ENCODE measurements around the gene PANX2. TPM values are rescaled to one million over a fixed set of nuclear protein-coding genes. Genes with fewer than 3 reads are reported as not detected.

Gene PANX2
- total and polyA plus RNA-seq, 9 of the 15 experiments (the other 6 are each of a cell fraction or from before 2014, with no cell fraction given), result 0.01 to 3.9 (median 0.67) TPM; not detected in 1

DNA sequence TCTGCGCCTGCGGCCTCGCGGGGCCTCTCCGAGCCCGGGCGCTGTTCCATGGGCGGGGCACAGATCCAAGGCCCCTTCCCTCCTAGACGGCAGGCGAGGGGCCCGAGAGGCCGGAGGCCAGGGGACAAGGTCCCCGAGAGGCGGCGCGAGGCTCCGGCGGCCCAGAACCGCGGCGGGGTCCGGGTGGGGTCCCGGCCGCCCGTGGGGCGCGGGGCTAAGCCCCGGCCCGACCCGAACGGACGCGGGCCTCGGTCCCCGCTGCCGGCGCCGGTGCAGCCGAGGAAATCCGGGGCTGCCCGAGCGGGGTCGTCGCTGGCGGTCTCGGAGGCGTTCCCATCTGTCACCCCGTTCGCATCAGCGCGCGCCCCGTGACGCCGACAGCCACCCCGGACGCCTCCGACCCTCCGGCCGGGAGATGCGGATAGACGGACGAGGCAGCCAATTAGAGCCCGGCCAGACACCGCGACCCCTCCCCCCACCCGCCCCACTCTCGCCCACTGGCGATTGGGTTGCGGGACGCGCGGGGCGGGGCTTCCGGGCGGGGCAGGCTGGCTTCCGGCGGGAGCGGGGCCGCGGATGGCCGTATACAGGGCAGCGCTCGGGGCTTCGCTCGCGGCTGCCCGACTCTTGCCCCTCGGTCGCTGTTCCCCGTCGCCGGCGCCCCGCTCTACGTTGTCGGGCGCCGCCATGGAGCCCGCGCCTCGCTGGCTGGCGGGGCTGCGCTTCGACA is 30.1 kb downstream of the PANX2 start, which contains the start of gene SELENOO (continued):
- TF ChIP-seq YY1 (IDR thresholded peaks at IDR 0.05; ENCODE audit: borderline replicate concordance in 1 of 3, control insufficient read depth in 1 of 3, extremely low read depth in 1 of 3, insufficient read depth in 3 of 3, insufficient read length in 1 of 3, insufficient replicate concordance in 2 of 3, low read depth in 1 of 3, low read length in 2 of 3), result peak in 2 of 3 experiments; percentile 65 to 67
- TF ChIP-seq ZFX (CRISPR knock-in tag; IDR thresholded peaks at IDR 0.05), result peak; percentile 47
- no peak for TF ChIP-seq ETV6 (IDR thresholded peaks at IDR 0.05; ENCODE audit: borderline replicate concordance in 1 of 2, low read depth in 2 of 2, low read length in 1 of 2)
- TF ChIP-seq ETV6 (CRISPR knock-in tag; IDR thresholded peaks at IDR 0.05; ENCODE audit: borderline replicate concordance), result no peak
- TF ChIP-seq CXXC5 (CRISPR knock-in tag; IDR thresholded peaks at IDR 0.05), result peak; percentile 62
- TF ChIP-seq MBD2 (IDR thresholded peaks at IDR 0.05; ENCODE audit: borderline replicate concordance, low read depth), result peak; percentile 73; the same call in 1 of the 2 replicates
- no peak for TF ChIP-seq ATF1 (CRISPR knock-in tag; IDR thresholded peaks at IDR 0.05)
- peak; percentile 59 for TF ChIP-seq ATF1 (tag; IDR thresholded peaks at IDR 0.05)
- no peak for TF ChIP-seq ADNP (tag; IDR thresholded peaks at IDR 0.05)
- TF ChIP-seq TBP (optimal IDR thresholded peaks at IDR 0.05; ENCODE audit: low read depth, low read length), result peak; percentile 29
- TF ChIP-seq HDAC1 (IDR thresholded peaks at IDR 0.05), result no peak
- peak; percentile 69 for TF ChIP-seq NFYB (IDR thresholded peaks at IDR 0.05; ENCODE audit: extremely low read depth, insufficient read length)
- TF ChIP-seq HMBOX1 (IDR thresholded peaks at IDR 0.05), result no peak
- TF ChIP-seq RBFOX2 (IDR thresholded peaks at IDR 0.05; ENCODE audit: low read depth, low read length), result peak; percentile 57
- no peak for TF ChIP-seq NEUROD1 (IDR thresholded peaks at IDR 0.05; ENCODE audit: borderline replicate concordance, low read depth, low read length, partially characterized antibody)
- no peak for TF ChIP-seq NFATC3 (IDR thresholded peaks at IDR 0.05)
- no peak for TF ChIP-seq ZNF384 (IDR thresholded peaks at IDR 0.05; ENCODE audit: low read depth, low read length)
- TF ChIP-seq POLR2AphosphoS5 (IDR thresholded peaks at IDR 0.05; ENCODE audit: control insufficient read depth, insufficient read depth, low read depth, low read length), result 0 out of 2 replicates have a peak, but pooled peaks have one; percentile 34
- TF ChIP-seq EGR1 (conservative IDR thresholded peaks at IDR 0.05), result 0 out of 2 replicates have a peak, but pooled peaks have one; percentile 18
- 0 out of 4 replicates have a peak, but pooled peaks of 1 of the 2 experiments have one; percentile 39 for TF ChIP-seq KDM4B (IDR thresholded peaks at IDR 0.05; ENCODE audit: borderline replicate concordance in 2 of 2, low read depth in 1 of 2)
- TF ChIP-seq GABPA (tag; conservative IDR thresholded peaks at IDR 0.05; ENCODE audit: low read depth), result peak; percentile 97
- TF ChIP-seq RBM22 (IDR thresholded peaks at IDR 0.05; ENCODE audit: low read depth, low read length, poor library complexity, severe bottlenecking), result peak; percentile 7
- peak; percentile 28; the same call in 1 of the 2 replicates for TF ChIP-seq USF2 (CRISPR knock-in tag; IDR thresholded peaks at IDR 0.05)
- no peak for TF ChIP-seq ZNF41 (CRISPR knock-in tag; conservative IDR thresholded peaks at IDR 0.05)
- no peak for TF ChIP-seq ZNF282 (CRISPR knock-in tag; IDR thresholded peaks at IDR 0.05)
